B cell (primary cell): ENCODE measurements around the gene TMC7. TPM values are rescaled to one million over a fixed set of nuclear protein-coding genes. Genes with fewer than 3 reads are reported as not detected.
"Not testable (repeated sequence)": the region's sequence is repeated elsewhere in the genome, so short reads cannot be mapped to it uniquely, and the experiment has no call there.

Source experiments
- ATAC-seq: fragments of 200-7000 bp; cut with Tn5 transposase; one replicate; pipeline ENCODE4 v1.10.0; 2021; ENCODE audit warnings: low read depth, mild to moderate bottlenecking, moderate number of reproducible peaks, moderate library complexity
- CTCF ChIA-PET: fragments of 350-600 bp; sonication (Branson Sonifier 250); formaldehyde crosslinking; loops from one replicate; lab custom pipeline; 2021; ENCODE audit warnings: antibody characterized with exemption, inconsistent platforms; lab: Charles Lee
- POLR2A ChIA-PET: fragments of 350-600 bp; sonication (Branson Sonifier 250); formaldehyde crosslinking; loops from one replicate; lab custom pipeline; 2021; ENCODE audit warnings: antibody characterized with exemption; lab: Charles Lee
- DNase-seq: peaks from one replicate; pipeline ENCODE4 v3.0.0; 2013
- H2AFZ ChIP-seq: 2 replicates; pipeline ENCODE4 v1.6.1; 2012; ENCODE audit warnings: mild to moderate bottlenecking, low read depth, low read length; ENCODE audit not compliant: insufficient read depth, poor library complexity, severe bottlenecking
- H3K27ac ChIP-seq, 2 donors: 1 replicate in 1 of 2; 2 replicates in 1 of 2; pipeline ENCODE4 v1.5.1; 2012 to 2013; ENCODE audit warnings: low read length in 2 of 2, mild to moderate bottlenecking in 2 of 2, moderate library complexity in 1 of 2
- H3K27me3 ChIP-seq, 4 experiments: fragments of 200-600 bp in 1 of 4; sonication (generic) in 1 of 4; replicated peaks in 1 of 4; 1 replicate in 2 of 4; 2 replicates in 2 of 4; pipeline versions ENCODE4 v1.6.1 to v1.7.0; 2013 to 2016; ENCODE audit warnings: low read length in 3 of 4, mild to moderate bottlenecking in 2 of 4, mixed read lengths in 1 of 4, moderate library complexity in 1 of 4; ENCODE audit not compliant: insufficient read depth in 4 of 4, control insufficient read depth in 3 of 4; ENCODE audit errors: control extremely low read depth in 1 of 4
- H3K36me3 ChIP-seq, 2 experiments: replicated peaks in 1 of 2; 1 replicate in 1 of 2; 2 replicates in 1 of 2; pipeline versions ENCODE4 v1.6.1 to v1.7.1; 2013; ENCODE audit warnings: low read length in 1 of 2; ENCODE audit not compliant: insufficient read depth in 2 of 2, control insufficient read depth in 1 of 2; ENCODE audit errors: control extremely low read depth in 1 of 2, extremely low read depth in 1 of 2
- H3K4me1 ChIP-seq, 2 donors: fragments of 200-600 bp in 1 of 2; sonication (generic) in 1 of 2; 1 replicate in 1 of 2; 2 replicates in 1 of 2; pipeline versions ENCODE4 v1.5.1 to v1.6.1; 2013 to 2017; ENCODE audit warnings: low read length in 2 of 2; ENCODE audit not compliant: control insufficient read depth in 2 of 2, insufficient read depth in 2 of 2
- H3K4me2 ChIP-seq: replicated peaks from 2 replicates; pipeline ENCODE3; 2012; ENCODE audit warnings: mild to moderate bottlenecking, low read depth, low read length; ENCODE audit not compliant: poor library complexity, severe bottlenecking
- H3K4me3 ChIP-seq, 5 experiments: fragments of 200-600 bp in 1 of 5; sonication (generic) in 1 of 5; 1 replicate in 3 of 5; 2 replicates in 2 of 5; pipeline versions ENCODE4 v1.5.1 to v1.7.0; 2011 to 2016; ENCODE audit warnings: low read length in 4 of 5, mild to moderate bottlenecking in 4 of 5, low read depth in 2 of 5, control low read depth in 1 of 5, moderate library complexity in 1 of 5; ENCODE audit not compliant: insufficient read depth in 1 of 5; ENCODE audit errors: control extremely low read depth in 1 of 5, extremely low read depth in 1 of 5
- H3K79me2 ChIP-seq: fragments of 200-600 bp; sonication (generic); one replicate; pipeline ENCODE4 v1.6.0; 2016; ENCODE audit warnings: low read length; ENCODE audit not compliant: control insufficient read depth, insufficient read depth
- H3K9ac ChIP-seq: fragments of 200-600 bp; sonication (generic); 2 replicates; pipeline ENCODE4 v1.6.1; 2017; ENCODE audit warnings: mild to moderate bottlenecking, low read length, moderate library complexity
- H3K9me3 ChIP-seq, 3 donors: one replicate each; pipeline versions ENCODE4 v1.6.1 to v1.7.1; 2013; ENCODE audit warnings: low read length in 2 of 3; ENCODE audit not compliant: control insufficient read depth in 2 of 3, insufficient read depth in 1 of 3; ENCODE audit errors: control extremely low read depth in 1 of 3
- H4K20me1 ChIP-seq: 2 replicates; pipeline ENCODE4 v1.6.0; 2012; ENCODE audit warnings: mild to moderate bottlenecking, low read length; ENCODE audit not compliant: insufficient read depth, control insufficient read depth, poor library complexity, severe bottlenecking
- H3K27ac Mint-ChIP-seq: one replicate; pipeline ENCODE4 v1.8.0; 2021; ENCODE audit warnings: mixed read lengths
- H3K27me3 Mint-ChIP-seq: one replicate; pipeline ENCODE4 v1.8.0; 2021; ENCODE audit warnings: mixed read lengths
- H3K4me1 Mint-ChIP-seq: one replicate; pipeline ENCODE4 v1.8.0; 2021; ENCODE audit warnings: mixed read lengths
- H3K4me3 Mint-ChIP-seq: one replicate; pipeline ENCODE4 v1.8.0; 2021; ENCODE audit warnings: mixed read lengths
- H3K9me3 Mint-ChIP-seq: one replicate; pipeline ENCODE4 v1.8.0; 2022; ENCODE audit warnings: mixed read lengths; ENCODE audit not compliant: insufficient read depth
- CTCF ChIP-seq: fragments of 200-600 bp; IDR thresholded peaks from one replicate; pipeline ENCODE4 v1.8.0; 2022; ENCODE audit warnings: antibody characterized with exemption, mild to moderate bottlenecking
- EZH2 ChIP-seq: IDR thresholded peaks from 2 replicates; pipeline ENCODE4 v1.6.1; 2012; ENCODE audit warnings: borderline replicate concordance, low read depth, mild to moderate bottlenecking, moderate library complexity, low read length; ENCODE audit not compliant: insufficient read depth, poor library complexity, severe bottlenecking
- WGBS: methylation state at CpG from one replicate; pipeline ENCODE4 v1.1.5; 2013; ENCODE audit warnings: missing lambda C conversion rate; ENCODE audit not compliant: insufficient coverage; 5-methylcytosine and 5-hydroxymethylcytosine counted together
- intact Hi-C: fragments of 100-400 bp; cut with micrococcal nuclease; formaldehyde crosslinking; loops from one replicate; pipeline ENCODE4 v1.10.0; 2022
- polyA plus RNA-seq: library from polyadenylated mRNA; depleted of rRNA; stranded (reverse); fragments of >200 nt; gene quantifications from 2 replicates; pipeline ENCODE4 v1.2.3, GENCODE V29; 2012
- total RNA-seq, 2 donors: library from RNA; stranded (reverse); fragments of 120-200 nt in 1 of 2; gene quantifications; 1 replicate in 1 of 2; 2 replicates in 1 of 2; pipeline versions ENCODE4 v1.2.3 to v1.2.4, GENCODE V29; 2013 to 2022

TMC7 gene
- total and polyA plus RNA-seq, 2 donors (not counting 1 experiment from before 2014, with no cell fraction given), result not detected

GRCh38 chr16:18996536-18996935 lies 12.8 kb downstream of the TMC7 start:
- ATAC-seq, H3K4me3 ChIP-seq, H3K9ac ChIP-seq, H3K79me2 ChIP-seq, H3K4me3 Mint-ChIP-seq, H3K4me1 Mint-ChIP-seq, H4K20me1 ChIP-seq, H2AFZ ChIP-seq, CTCF ChIA-PET, H3K36me3 ChIP-seq, H3K9me3 ChIP-seq, intact Hi-C loops, H3K9me3 Mint-ChIP-seq, H3K27ac Mint-ChIP-seq, H3K4me1 ChIP-seq, H3K27ac ChIP-seq, H3K4me2 ChIP-seq, POLR2A ChIA-PET, H3K27me3 ChIP-seq, DNase-seq: not testable (repeated sequence)
- 92% methylated on average over 7 of the region's 9 CpGs for WGBS
- H3K27me3 Mint-ChIP-seq, result peaks cover 11% of the 10 kb centered on the region

GRCh38 chr16:18997001-18997400 lies 13.3 kb downstream of the TMC7 start:
- H3K27ac ChIP-seq, DNase-seq, H3K9me3 Mint-ChIP-seq, H3K4me1 ChIP-seq, H3K4me3 ChIP-seq, H3K4me1 Mint-ChIP-seq, H2AFZ ChIP-seq, intact Hi-C loops, H4K20me1 ChIP-seq, ATAC-seq, H3K36me3 ChIP-seq, H3K9me3 ChIP-seq, H3K9ac ChIP-seq, CTCF ChIA-PET, H3K27ac Mint-ChIP-seq, H3K27me3 ChIP-seq, POLR2A ChIA-PET, H3K4me3 Mint-ChIP-seq, H3K4me2 ChIP-seq, H3K79me2 ChIP-seq: not testable (repeated sequence)
- H3K27me3 Mint-ChIP-seq, result peaks cover 11% of the 10 kb centered on the region
- 87% methylated on average over 9 of the region's 9 CpGs for WGBS

- H2AFZ ChIP-seq, result no peak overlapping the region
- WGBS, result 89% methylated on average over 3 of the region's 4 CpGs
- ATAC-seq (no peak), DNase-seq (no peak)
- Mint-ChIP-seq H3K9me3 (no peaks in the 10 kb centered on the region), H3K27ac (no peak overlapping the region), H3K4me1 (no peaks in the 10 kb centered on the region), H3K27me3 (peaks cover 11% of the 10 kb centered on the region), H3K4me3 (no peak overlapping the region)
- H3K4me3 ChIP-seq, result no peak overlapping the region
- no peaks in the 10 kb centered on the region for H3K4me1 ChIP-seq
- intact Hi-C loops, result no loop called here
- peaks cover 0 to 4% (median 3%) of the 10 kb centered on the region in 3 donors for H3K9me3 ChIP-seq
- no peak overlapping the region for H3K4me2 ChIP-seq
- no peaks in the 10 kb centered on the region for H3K27me3 ChIP-seq
- no peaks in the 10 kb centered on the region for H3K79me2 ChIP-seq
- no peak overlapping the region for H3K9ac ChIP-seq
- no peaks in the 10 kb centered on the region for H3K36me3 ChIP-seq
- no peak overlapping the region for H3K27ac ChIP-seq
- ChIA-PET CTCF (no interaction called here), POLR2A (no interaction called here)
- H4K20me1 ChIP-seq, result no peaks in the 10 kb centered on the region
- no peak for TF ChIP-seq EZH2
- no peak for TF ChIP-seq CTCF
Observed at GRCh38 chr16:18999045-18999393, 15.3 kb downstream of the TMC7 start.
